Liver (tissue), 9 donors: Measurements from ENCODE around the gene TRMT11. TPM values are rescaled to one million over a fixed set of nuclear protein-coding genes. Genes with fewer than 3 reads are reported as not detected.

Experiments
- DNase-seq: peaks from one replicate; pipeline ENCODE4 v3.0.0-alpha.2; 2017; ENCODE audit warnings: low spot score
- H3K27ac ChIP-seq, 2 donors: one replicate each; pipeline ENCODE4 v1.7.0; 2013; ENCODE audit warnings: inconsistent platforms in 2 of 2, low read length in 2 of 2, control low read depth in 1 of 2, low read depth in 1 of 2, mild to moderate bottlenecking in 1 of 2
- H3K27me3 ChIP-seq, 4 donors: one replicate each; pipeline versions ENCODE4 v1.6.1 to v1.7.0; 2013; ENCODE audit warnings: low read length in 3 of 4, inconsistent platforms in 1 of 4, mild to moderate bottlenecking in 1 of 4, moderate library complexity in 1 of 4; ENCODE audit not compliant: control insufficient read depth in 4 of 4, insufficient read depth in 4 of 4
- H3K36me3 ChIP-seq, 4 donors: one replicate each; pipeline versions ENCODE4 v1.6.1 to v1.7.0; 2013; ENCODE audit warnings: low read length in 3 of 4, mild to moderate bottlenecking in 3 of 4, low read depth in 1 of 4, moderate library complexity in 1 of 4; ENCODE audit not compliant: control insufficient read depth in 4 of 4, insufficient read depth in 3 of 4
- H3K4me1 ChIP-seq, 4 donors: one replicate each; pipeline versions ENCODE4 v1.6.1 to v1.7.0; 2013; ENCODE audit warnings: low read length in 3 of 4, mild to moderate bottlenecking in 3 of 4, moderate library complexity in 1 of 4; ENCODE audit not compliant: control insufficient read depth in 4 of 4, insufficient read depth in 4 of 4
- H3K4me3 ChIP-seq, 3 donors: one replicate each; pipeline versions ENCODE4 v1.6.1 to v1.7.0; 2013; ENCODE audit warnings: low read length in 3 of 3, control low read depth in 1 of 3, low read depth in 1 of 3, mild to moderate bottlenecking in 1 of 3
- H3K9ac ChIP-seq, 2 donors: one replicate each; pipeline ENCODE4 v1.7.0; 2013; ENCODE audit warnings: low read length in 2 of 2, mild to moderate bottlenecking in 2 of 2, moderate library complexity in 2 of 2, control low read depth in 1 of 2, low read depth in 1 of 2
- H3K9me3 ChIP-seq, 4 donors: one replicate each; pipeline versions ENCODE4 v1.6.1 to v1.7.0; 2013; ENCODE audit warnings: low read length in 3 of 4; ENCODE audit not compliant: control insufficient read depth in 4 of 4
- EGR1 ChIP-seq, 2 donors: IDR thresholded peaks; 2 replicates each; pipeline ENCODE4 v1.6.1; 2016 to 2018; ENCODE audit warnings: antibody characterized with exemption in 2 of 2, low read depth in 2 of 2
- FOXA1 ChIP-seq: IDR thresholded peaks from 2 replicates; pipeline ENCODE4 v1.6.1; 2016; ENCODE audit warnings: antibody characterized with exemption
- FOXA2 ChIP-seq: IDR thresholded peaks from 2 replicates; pipeline ENCODE4 v1.6.1; 2016; ENCODE audit warnings: antibody characterized with exemption
- GABPA ChIP-seq, 2 donors: IDR thresholded peaks in 1 of 2; conservative IDR thresholded peaks in 1 of 2; 2 replicates each; pipeline ENCODE4 v1.6.1; 2016; ENCODE audit warnings: antibody characterized with exemption in 2 of 2, mild to moderate bottlenecking in 1 of 2, moderate library complexity in 1 of 2
- HNF4A ChIP-seq, 2 donors: conservative IDR thresholded peaks; 2 replicates each; pipeline ENCODE4 v1.6.1; 2016; ENCODE audit warnings: antibody characterized with exemption in 2 of 2, mild to moderate bottlenecking in 2 of 2
- HNF4G ChIP-seq: IDR thresholded peaks from 2 replicates; pipeline ENCODE4 v1.6.1; 2016; ENCODE audit warnings: antibody characterized with exemption
- JUND ChIP-seq, 2 donors: IDR thresholded peaks; 2 replicates each; pipeline ENCODE4 v1.6.1; 2016; ENCODE audit warnings: antibody characterized with exemption in 2 of 2
- NR2F2 ChIP-seq: IDR thresholded peaks from 2 replicates; pipeline ENCODE4 v1.6.1; 2016; ENCODE audit warnings: antibody characterized with exemption
- RAD21 ChIP-seq, 2 donors: IDR thresholded peaks; 2 replicates each; pipeline ENCODE4 v1.6.1; 2016; ENCODE audit warnings: antibody characterized with exemption in 2 of 2, mild to moderate bottlenecking in 2 of 2
- RXRA ChIP-seq, 2 donors: IDR thresholded peaks; 2 replicates each; pipeline ENCODE4 v1.6.1; 2017 to 2018; ENCODE audit warnings: antibody characterized with exemption in 2 of 2, mild to moderate bottlenecking in 1 of 2
- SP1 ChIP-seq: IDR thresholded peaks from 2 replicates; pipeline ENCODE4 v1.6.1; 2018; ENCODE audit warnings: antibody characterized with exemption, mild to moderate bottlenecking
- TAF1 ChIP-seq: conservative IDR thresholded peaks from 2 replicates; pipeline ENCODE4 v1.6.1; 2016; ENCODE audit warnings: antibody characterized with exemption, mild to moderate bottlenecking
- YY1 ChIP-seq: IDR thresholded peaks from 2 replicates; pipeline ENCODE4 v1.6.1; 2016; ENCODE audit warnings: antibody characterized with exemption, mild to moderate bottlenecking
- WGBS: extraction: QIAGEN DNeasy Blood & Tissue Kit; methylation state at CpG from one replicate; pipeline ENCODE4 v1.1.7; 2013; 5-methylcytosine and 5-hydroxymethylcytosine counted together
- polyA plus RNA-seq, 2 donors: library from polyadenylated mRNA; stranded (reverse) in 1 of 2; unstranded in 1 of 2; fragments of 200-250 nt in 1 of 2; fragments of >200 nt in 1 of 2; fragmentation: Nextera tagmentation in 1 of 2; extraction: Ambion mirVana in 1 of 2; gene quantifications; one replicate each; pipeline versions ENCODE4 v1.2.1 to v1.2.3, GENCODE V29; 2013 to 2015
- total RNA-seq, 2 donors: library from RNA; depleted of rRNA; stranded (reverse); fragments of >200 nt; gene quantifications; one replicate each; pipeline ENCODE4 v1.2.3, GENCODE V29; 2014
- TF ChIP-seq, protein P1 (sequence below): IDR thresholded peaks from 2 replicates; pipeline ENCODE4 v1.6.1; 2016; ENCODE audit warnings: antibody characterized with exemption
- TF ChIP-seq, protein P2 (sequence below): IDR thresholded peaks from 2 replicates; pipeline ENCODE4 v1.6.1; 2016; ENCODE audit warnings: antibody characterized with exemption
- TF ChIP-seq, protein P3 (sequence below): fragments of 150-350 bp; IDR thresholded peaks from 2 replicates; pipeline ENCODE4 v1.5.1; 2017; ENCODE audit warnings: improper control_type of control experiment, low read depth, low read length; ENCODE audit not compliant: missing input control
- TF ChIP-seq, protein P4 (sequence below): IDR thresholded peaks from 2 replicates; pipeline ENCODE4 v1.6.1; 2016; ENCODE audit warnings: antibody characterized with exemption
- TF ChIP-seq, protein P5 (sequence below): IDR thresholded peaks from 2 replicates; pipeline ENCODE4 v1.6.1; 2016; ENCODE audit warnings: antibody characterized with exemption, mild to moderate bottlenecking
- donor health status: healthy.
- donor health status: healthy.
- donor health status: healthy.
- donor health status: healthy.
- donor health status: healthy.

Gene TRMT11
- total and polyA plus RNA-seq, 4 donors, result 9.9 to 82.3 (median 17.2) TPM

DNA sequence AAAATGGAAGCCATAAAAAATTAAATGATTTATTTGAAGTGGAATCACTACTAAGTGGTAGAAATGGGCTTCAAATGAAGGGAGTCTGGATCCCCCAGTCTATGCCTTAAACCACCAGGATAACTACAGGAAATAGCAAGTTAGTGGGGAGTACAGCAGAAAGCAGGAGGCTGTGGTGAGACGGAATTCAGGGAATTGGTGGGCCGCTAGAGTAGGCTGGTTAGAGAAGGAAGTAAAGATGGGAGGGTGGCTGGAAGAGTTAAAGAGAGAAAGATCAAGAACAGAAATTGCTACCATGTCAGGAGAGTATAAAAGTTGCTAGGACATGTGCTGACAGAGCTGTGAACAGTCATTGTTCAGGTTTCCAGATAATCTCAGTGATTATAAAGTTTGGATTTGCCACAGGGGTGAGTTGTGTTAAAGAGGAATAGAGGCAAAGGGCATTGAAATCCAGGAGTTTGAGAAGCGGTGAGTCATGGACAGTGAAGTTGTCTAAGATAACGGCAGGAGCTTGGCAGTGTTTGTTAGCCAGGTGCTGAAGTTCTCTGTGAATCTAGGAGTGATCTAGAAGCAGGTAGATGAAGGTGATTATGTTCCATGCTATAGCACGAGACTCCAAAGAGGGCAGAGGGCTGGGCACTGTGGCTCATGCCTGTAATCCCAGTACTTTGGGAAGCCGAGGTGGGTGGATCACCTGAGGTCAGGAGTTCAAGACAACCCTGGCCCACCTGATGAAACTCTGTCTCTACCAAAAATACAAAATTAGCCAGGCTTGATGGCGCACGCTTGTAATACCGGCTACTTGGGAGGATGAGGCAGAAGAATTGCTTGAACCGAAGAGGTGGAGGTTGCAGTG is 43.4 kb upstream of the TRMT11 start:
- peaks cover 4 to 22% (median 20%) of the 10 kb centered on the region in 4 donors for H3K4me1 ChIP-seq
- no peaks in the 10 kb centered on the region for H3K36me3 ChIP-seq
- no peak overlapping the region for H3K9ac ChIP-seq
- H3K4me3 ChIP-seq, result no peak overlapping the region
- H3K27me3 ChIP-seq, result no peaks in the 10 kb centered on the region
- 81% methylated on average over 10 of the region's 10 CpGs for WGBS
- peak overlapping the region; percentile 25 to 83 for H3K27ac ChIP-seq
- no peak for DNase-seq
- no peak for TF ChIP-seq TAF1
- TF ChIP-seq EGR1 (IDR thresholded peaks at IDR 0.05; ENCODE audit: low read depth in 2 of 2), result no peak
- no peak for TF ChIP-seq HNF4G
- TF ChIP-seq, protein P1, sequence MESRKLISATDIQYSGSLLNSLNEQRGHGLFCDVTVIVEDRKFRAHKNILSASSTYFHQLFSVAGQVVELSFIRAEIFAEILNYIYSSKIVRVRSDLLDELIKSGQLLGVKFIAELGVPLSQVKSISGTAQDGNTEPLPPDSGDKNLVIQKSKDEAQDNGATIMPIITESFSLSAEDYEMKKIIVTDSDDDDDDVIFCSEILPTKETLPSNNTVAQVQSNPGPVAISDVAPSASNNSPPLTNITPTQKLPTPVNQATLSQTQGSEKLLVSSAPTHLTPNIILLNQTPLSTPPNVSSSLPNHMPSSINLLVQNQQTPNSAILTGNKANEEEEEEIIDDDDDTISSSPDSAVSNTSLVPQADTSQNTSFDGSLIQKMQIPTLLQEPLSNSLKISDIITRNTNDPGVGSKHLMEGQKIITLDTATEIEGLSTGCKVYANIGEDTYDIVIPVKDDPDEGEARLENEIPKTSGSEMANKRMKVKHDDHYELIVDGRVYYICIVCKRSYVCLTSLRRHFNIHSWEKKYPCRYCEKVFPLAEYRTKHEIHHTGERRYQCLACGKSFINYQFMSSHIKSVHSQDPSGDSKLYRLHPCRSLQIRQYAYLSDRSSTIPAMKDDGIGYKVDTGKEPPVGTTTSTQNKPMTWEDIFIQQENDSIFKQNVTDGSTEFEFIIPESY, result no peak
- TF ChIP-seq YY1, result no peak
- TF ChIP-seq, protein P2, sequence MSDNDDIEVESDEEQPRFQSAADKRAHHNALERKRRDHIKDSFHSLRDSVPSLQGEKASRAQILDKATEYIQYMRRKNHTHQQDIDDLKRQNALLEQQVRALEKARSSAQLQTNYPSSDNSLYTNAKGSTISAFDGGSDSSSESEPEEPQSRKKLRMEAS, result peak; percentile 52
- no peak for TF ChIP-seq FOXA2
- peak; percentile 38 for TF ChIP-seq SP1
- TF ChIP-seq RAD21 (IDR thresholded peaks at IDR 0.05), result no peak
- TF ChIP-seq JUND (IDR thresholded peaks at IDR 0.05), result peak; percentile 80 to 83
- TF ChIP-seq, protein P3, sequence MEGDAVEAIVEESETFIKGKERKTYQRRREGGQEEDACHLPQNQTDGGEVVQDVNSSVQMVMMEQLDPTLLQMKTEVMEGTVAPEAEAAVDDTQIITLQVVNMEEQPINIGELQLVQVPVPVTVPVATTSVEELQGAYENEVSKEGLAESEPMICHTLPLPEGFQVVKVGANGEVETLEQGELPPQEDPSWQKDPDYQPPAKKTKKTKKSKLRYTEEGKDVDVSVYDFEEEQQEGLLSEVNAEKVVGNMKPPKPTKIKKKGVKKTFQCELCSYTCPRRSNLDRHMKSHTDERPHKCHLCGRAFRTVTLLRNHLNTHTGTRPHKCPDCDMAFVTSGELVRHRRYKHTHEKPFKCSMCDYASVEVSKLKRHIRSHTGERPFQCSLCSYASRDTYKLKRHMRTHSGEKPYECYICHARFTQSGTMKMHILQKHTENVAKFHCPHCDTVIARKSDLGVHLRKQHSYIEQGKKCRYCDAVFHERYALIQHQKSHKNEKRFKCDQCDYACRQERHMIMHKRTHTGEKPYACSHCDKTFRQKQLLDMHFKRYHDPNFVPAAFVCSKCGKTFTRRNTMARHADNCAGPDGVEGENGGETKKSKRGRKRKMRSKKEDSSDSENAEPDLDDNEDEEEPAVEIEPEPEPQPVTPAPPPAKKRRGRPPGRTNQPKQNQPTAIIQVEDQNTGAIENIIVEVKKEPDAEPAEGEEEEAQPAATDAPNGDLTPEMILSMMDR, result no peak
- no peak for TF ChIP-seq GABPA (IDR thresholded peaks at IDR 0.05 in 1 of 2, conservative IDR thresholded peaks at IDR 0.05 in 1 of 2)
- peak; percentile 20 to 70 for TF ChIP-seq RXRA (IDR thresholded peaks at IDR 0.05)
- TF ChIP-seq NR2F2, result no peak
- TF ChIP-seq, protein P4, sequence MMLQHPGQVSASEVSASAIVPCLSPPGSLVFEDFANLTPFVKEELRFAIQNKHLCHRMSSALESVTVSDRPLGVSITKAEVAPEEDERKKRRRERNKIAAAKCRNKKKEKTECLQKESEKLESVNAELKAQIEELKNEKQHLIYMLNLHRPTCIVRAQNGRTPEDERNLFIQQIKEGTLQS, result peak; percentile 54
- TF ChIP-seq FOXA1, result no peak
- TF ChIP-seq, protein P5, sequence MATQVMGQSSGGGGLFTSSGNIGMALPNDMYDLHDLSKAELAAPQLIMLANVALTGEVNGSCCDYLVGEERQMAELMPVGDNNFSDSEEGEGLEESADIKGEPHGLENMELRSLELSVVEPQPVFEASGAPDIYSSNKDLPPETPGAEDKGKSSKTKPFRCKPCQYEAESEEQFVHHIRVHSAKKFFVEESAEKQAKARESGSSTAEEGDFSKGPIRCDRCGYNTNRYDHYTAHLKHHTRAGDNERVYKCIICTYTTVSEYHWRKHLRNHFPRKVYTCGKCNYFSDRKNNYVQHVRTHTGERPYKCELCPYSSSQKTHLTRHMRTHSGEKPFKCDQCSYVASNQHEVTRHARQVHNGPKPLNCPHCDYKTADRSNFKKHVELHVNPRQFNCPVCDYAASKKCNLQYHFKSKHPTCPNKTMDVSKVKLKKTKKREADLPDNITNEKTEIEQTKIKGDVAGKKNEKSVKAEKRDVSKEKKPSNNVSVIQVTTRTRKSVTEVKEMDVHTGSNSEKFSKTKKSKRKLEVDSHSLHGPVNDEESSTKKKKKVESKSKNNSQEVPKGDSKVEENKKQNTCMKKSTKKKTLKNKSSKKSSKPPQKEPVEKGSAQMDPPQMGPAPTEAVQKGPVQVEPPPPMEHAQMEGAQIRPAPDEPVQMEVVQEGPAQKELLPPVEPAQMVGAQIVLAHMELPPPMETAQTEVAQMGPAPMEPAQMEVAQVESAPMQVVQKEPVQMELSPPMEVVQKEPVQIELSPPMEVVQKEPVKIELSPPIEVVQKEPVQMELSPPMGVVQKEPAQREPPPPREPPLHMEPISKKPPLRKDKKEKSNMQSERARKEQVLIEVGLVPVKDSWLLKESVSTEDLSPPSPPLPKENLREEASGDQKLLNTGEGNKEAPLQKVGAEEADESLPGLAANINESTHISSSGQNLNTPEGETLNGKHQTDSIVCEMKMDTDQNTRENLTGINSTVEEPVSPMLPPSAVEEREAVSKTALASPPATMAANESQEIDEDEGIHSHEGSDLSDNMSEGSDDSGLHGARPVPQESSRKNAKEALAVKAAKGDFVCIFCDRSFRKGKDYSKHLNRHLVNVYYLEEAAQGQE, result peak; percentile 26
- TF ChIP-seq HNF4A (conservative IDR thresholded peaks at IDR 0.05), result peak in 1 of 2 donors; percentile 67
- H3K9me3 ChIP-seq, result no peaks in the 10 kb centered on the region
